Mesendoderm (in vitro differentiated cells): Measurements from ENCODE around the gene PIEZO2.

Source experiments
- DNase-seq: peaks from one replicate; pipeline ENCODE4 v3.0.0; 2013
- H2AK5ac ChIP-seq: 2 replicates; pipeline ENCODE4 v1.6.1; 2013; ENCODE audit warnings: low read length, inconsistent platforms
- H2BK120ac ChIP-seq: 2 replicates; pipeline ENCODE4 v1.6.1; 2013; ENCODE audit warnings: low read depth, mild to moderate bottlenecking, low read length, moderate library complexity, mixed read lengths
- H2BK15ac ChIP-seq: replicated peaks from 2 replicates; pipeline ENCODE4 v1.6.1; 2013; ENCODE audit warnings: low read depth, mild to moderate bottlenecking, moderate library complexity
- H2BK5ac ChIP-seq: 2 replicates; pipeline ENCODE4 v1.6.1; 2013; ENCODE audit warnings: low read length, inconsistent platforms
- H3K18ac ChIP-seq: 2 replicates; pipeline ENCODE4 v1.6.1; 2013; ENCODE audit warnings: mild to moderate bottlenecking, low read length, mixed read lengths
- H3K23ac ChIP-seq: one replicate; pipeline ENCODE4 v1.6.1; 2013; ENCODE audit warnings: low read length
- H3K27ac ChIP-seq: 2 replicates; pipeline ENCODE4 v1.5.1; 2013; ENCODE audit warnings: low read depth, mild to moderate bottlenecking, inconsistent platforms, low read length, moderate library complexity
- H3K27me3 ChIP-seq: 2 replicates; pipeline ENCODE4 v1.6.1; 2013; ENCODE audit warnings: low read length, control low read depth, mild to moderate bottlenecking, inconsistent platforms; ENCODE audit not compliant: insufficient read depth, poor library complexity
- H3K36me3 ChIP-seq: 2 replicates; pipeline ENCODE4 v1.6.1; 2013; ENCODE audit warnings: low read length, inconsistent platforms; ENCODE audit not compliant: control insufficient read depth, insufficient read depth
- H3K4ac ChIP-seq: one replicate; pipeline ENCODE4 v1.6.1; 2013; ENCODE audit warnings: low read depth, mild to moderate bottlenecking, low read length, moderate library complexity
- H3K4me1 ChIP-seq: 2 replicates; pipeline ENCODE4 v1.6.1; 2013; ENCODE audit warnings: low read depth, low read length, inconsistent platforms; ENCODE audit not compliant: control insufficient read depth
- H3K4me2 ChIP-seq: 2 replicates; pipeline ENCODE4 v1.6.1; 2013; ENCODE audit warnings: low read length
- H3K4me3 ChIP-seq: 2 replicates; pipeline ENCODE4 v1.5.1; 2013; ENCODE audit warnings: mild to moderate bottlenecking, low read length
- H3K56ac ChIP-seq: one replicate; pipeline ENCODE4 v1.6.1; 2013; ENCODE audit warnings: low read length
- H3K79me1 ChIP-seq: 2 replicates; pipeline ENCODE4 v1.6.1; 2013; ENCODE audit warnings: low read length, inconsistent platforms
- H3K79me2 ChIP-seq: 2 replicates; pipeline ENCODE4 v1.6.1; 2013; ENCODE audit warnings: mild to moderate bottlenecking, low read length; ENCODE audit not compliant: control insufficient read depth, insufficient read depth
- H3K9ac ChIP-seq: 2 replicates; pipeline ENCODE4 v1.6.1; 2013; ENCODE audit warnings: low read length, inconsistent platforms
- H4K5ac ChIP-seq: one replicate; pipeline ENCODE4 v1.6.1; 2013; ENCODE audit warnings: low read length
- H4K8ac ChIP-seq: one replicate; pipeline ENCODE4 v1.6.1; 2013; ENCODE audit warnings: low read depth, mild to moderate bottlenecking, control low read depth, low read length, moderate library complexity
- WGBS: extraction: QIAGEN DNeasy Blood & Tissue Kit; methylation state at CpG from one replicate; pipeline ENCODE4 v1.1.7; 2013; ENCODE audit warnings: low lambda C conversion rate, missing lambda C conversion rate; ENCODE audit not compliant: insufficient coverage; ENCODE audit errors: extremely low coverage; 5-methylcytosine and 5-hydroxymethylcytosine counted together

PIEZO2 gene

DNA sequence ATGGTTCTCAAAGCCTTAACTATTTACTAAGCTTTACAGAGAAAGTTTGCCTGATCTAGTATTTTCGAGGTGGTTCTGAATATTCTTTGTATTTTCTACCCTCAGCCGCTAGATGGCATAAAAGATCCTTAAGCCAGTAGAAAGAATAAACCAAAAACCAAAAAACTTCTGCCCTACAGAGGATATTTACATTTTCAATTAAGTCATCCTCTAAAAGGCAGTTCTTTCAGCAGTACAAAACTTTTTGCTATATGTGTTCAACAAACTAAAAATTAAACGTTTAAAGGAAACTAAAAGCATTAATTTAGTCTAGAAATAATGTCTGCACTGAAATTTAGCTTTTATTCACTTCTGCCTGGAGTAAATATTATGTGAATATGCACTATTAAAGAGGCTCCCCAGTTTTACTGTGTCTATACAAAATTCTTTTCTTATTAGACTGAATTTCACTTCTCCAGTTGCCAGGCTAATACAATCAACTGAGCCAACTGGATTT is 297.5 kb downstream of the PIEZO2 start:
- no peaks in the 10 kb centered on the region for H3K79me2 ChIP-seq
- peaks cover 2% of the 10 kb centered on the region for H3K4me1 ChIP-seq
- no peak overlapping the region for H2AK5ac ChIP-seq
- no peak overlapping the region for H2BK120ac ChIP-seq
- H4K8ac ChIP-seq: no peak overlapping the region
- no peak overlapping the region for H2BK5ac ChIP-seq
- H3K4me3 ChIP-seq: no peak overlapping the region
- no peaks in the 10 kb centered on the region for H3K27me3 ChIP-seq
- DNase-seq: peak; percentile 61
- H2BK15ac ChIP-seq: no peak overlapping the region
- no peak overlapping the region for H4K5ac ChIP-seq
- no peak overlapping the region for H3K4me2 ChIP-seq
- no peaks in the 10 kb centered on the region for H3K79me1 ChIP-seq
- H3K4ac ChIP-seq: no peak overlapping the region
- no CpG with 5 or more reads among the region's 3 CpGs for WGBS
- no peak overlapping the region for H3K9ac ChIP-seq
- H3K36me3 ChIP-seq: no peaks in the 10 kb centered on the region
- H3K23ac ChIP-seq: no peak overlapping the region
- H3K56ac ChIP-seq: no peak overlapping the region
- H3K18ac ChIP-seq: no peak overlapping the region
- H3K27ac ChIP-seq: no peak overlapping the region

DNA sequence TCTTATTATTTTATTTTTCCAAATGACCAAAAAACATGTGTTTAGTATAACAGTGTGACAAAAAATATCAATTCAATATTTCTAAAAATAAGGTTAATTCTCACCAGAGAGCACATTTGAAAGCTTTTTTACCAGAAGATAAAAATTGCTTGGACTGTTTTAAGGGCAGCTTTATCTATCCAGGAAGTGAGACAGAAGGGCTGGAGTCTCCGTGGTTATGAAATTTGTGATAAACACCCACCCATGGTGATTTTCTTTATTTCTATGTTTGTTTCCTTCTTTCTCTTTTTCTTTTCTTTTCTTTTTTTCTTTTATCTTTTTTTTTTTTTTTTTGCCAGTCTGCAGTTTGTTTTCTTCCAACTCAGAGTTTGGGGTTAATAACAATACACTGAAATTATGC is 298.5 kb downstream of the PIEZO2 start:
- no peak overlapping the region for H3K23ac ChIP-seq
- H4K5ac ChIP-seq: no peak overlapping the region
- H3K79me1 ChIP-seq: no peaks in the 10 kb centered on the region
- no peak overlapping the region for H2AK5ac ChIP-seq
- H3K36me3 ChIP-seq: no peaks in the 10 kb centered on the region
- H3K4me2 ChIP-seq: no peak overlapping the region
- DNase-seq: no peak
- no peak overlapping the region for H2BK15ac ChIP-seq
- no peak overlapping the region for H3K4ac ChIP-seq
- H3K79me2 ChIP-seq: no peaks in the 10 kb centered on the region
- H3K27ac ChIP-seq: no peak overlapping the region
- WGBS: no CpG with 5 or more reads among the region's 1 CpG
- no peak overlapping the region for H3K4me3 ChIP-seq
- H2BK5ac ChIP-seq: no peak overlapping the region
- no peak overlapping the region for H3K18ac ChIP-seq
- no peak overlapping the region for H4K8ac ChIP-seq
- H3K56ac ChIP-seq: no peak overlapping the region
- no peaks in the 10 kb centered on the region for H3K27me3 ChIP-seq
- H3K4me1 ChIP-seq: peaks cover 2% of the 10 kb centered on the region
- no peak overlapping the region for H2BK120ac ChIP-seq
- H3K9ac ChIP-seq: no peak overlapping the region

GRCh38 chr18:10850216-10850615 is 299.2 kb downstream of the PIEZO2 start:
- Histone ChIP-seq H3K4me2 (no peak overlapping the region), H3K79me2 (no peaks in the 10 kb centered on the region), H3K56ac (no peak overlapping the region), H3K4me1 (peaks cover 2% of the 10 kb centered on the region), H2BK120ac (no peak overlapping the region), H2BK5ac (no peak overlapping the region), H3K18ac (no peak overlapping the region), H3K23ac (no peak overlapping the region), H2BK15ac (no peak overlapping the region), H3K4me3 (no peak overlapping the region), H3K79me1 (no peaks in the 10 kb centered on the region), H3K9ac (no peak overlapping the region), H2AK5ac (no peak overlapping the region), H3K36me3 (no peaks in the 10 kb centered on the region), H4K5ac (no peak overlapping the region), H3K27ac (no peak overlapping the region), H4K8ac (no peak overlapping the region), H3K4ac (no peak overlapping the region), H3K27me3 (no peaks in the 10 kb centered on the region)
- no CpG with 5 or more reads among the region's 7 CpGs for WGBS
- DNase-seq: no peak

- Histone ChIP-seq H2BK15ac (no peak overlapping the region), H3K4me2 (no peak overlapping the region), H2BK120ac (no peak overlapping the region), H3K18ac (no peak overlapping the region), H3K23ac (no peak overlapping the region), H3K79me2 (no peaks in the 10 kb centered on the region), H3K36me3 (no peaks in the 10 kb centered on the region), H3K27ac (no peak overlapping the region), H4K5ac (no peak overlapping the region), H3K4me3 (no peak overlapping the region), H3K79me1 (no peaks in the 10 kb centered on the region), H3K4me1 (peaks cover 1% of the 10 kb centered on the region), H3K9ac (no peak overlapping the region), H3K4ac (no peak overlapping the region), H3K56ac (no peak overlapping the region), H2BK5ac (no peak overlapping the region), H2AK5ac (no peak overlapping the region), H4K8ac (no peak overlapping the region), H3K27me3 (no peaks in the 10 kb centered on the region)
- DNase-seq: no peak
- WGBS: no CpG with 5 or more reads among the region's 6 CpGs
Measured at GRCh38 chr18:10847907-10848306, 301.5 kb downstream of the PIEZO2 start.

DNA sequence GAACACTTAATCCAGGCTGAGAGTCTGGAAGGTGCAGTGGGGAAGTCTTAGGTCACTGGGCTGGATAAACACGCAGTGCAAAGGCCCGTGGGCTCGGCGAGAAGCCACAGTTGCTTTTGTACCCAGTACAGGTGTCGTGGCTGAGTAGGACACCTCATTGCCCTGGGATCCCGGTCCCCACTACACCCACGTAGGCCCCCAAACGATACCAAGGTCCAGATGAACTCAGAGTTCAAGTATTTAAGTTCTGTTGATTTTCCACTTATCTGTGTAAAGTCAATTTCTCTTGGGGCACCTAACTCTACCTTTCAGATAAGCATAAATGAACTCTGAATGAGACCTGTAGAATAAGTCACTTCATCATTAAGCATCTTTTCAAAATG is 302.0 kb downstream of the PIEZO2 start:
- no peaks in the 10 kb centered on the region for H3K27me3 ChIP-seq
- no peak overlapping the region for H4K5ac ChIP-seq
- no peaks in the 10 kb centered on the region for H3K36me3 ChIP-seq
- H3K18ac ChIP-seq: no peak overlapping the region
- no peak overlapping the region for H2BK5ac ChIP-seq
- no peak overlapping the region for H3K23ac ChIP-seq
- H4K8ac ChIP-seq: no peak overlapping the region
- H3K9ac ChIP-seq: no peak overlapping the region
- H2AK5ac ChIP-seq: no peak overlapping the region
- H3K56ac ChIP-seq: no peak overlapping the region
- no peak for DNase-seq
- H3K4me2 ChIP-seq: no peak overlapping the region
- H2BK120ac ChIP-seq: no peak overlapping the region
- no peaks in the 10 kb centered on the region for H3K4me1 ChIP-seq
- H3K79me2 ChIP-seq: no peaks in the 10 kb centered on the region
- no peak overlapping the region for H3K4me3 ChIP-seq
- WGBS: no CpG with 5 or more reads among the region's 8 CpGs
- no peak overlapping the region for H2BK15ac ChIP-seq
- no peaks in the 10 kb centered on the region for H3K79me1 ChIP-seq
- H3K4ac ChIP-seq: no peak overlapping the region
- H3K27ac ChIP-seq: no peak overlapping the region

DNA sequence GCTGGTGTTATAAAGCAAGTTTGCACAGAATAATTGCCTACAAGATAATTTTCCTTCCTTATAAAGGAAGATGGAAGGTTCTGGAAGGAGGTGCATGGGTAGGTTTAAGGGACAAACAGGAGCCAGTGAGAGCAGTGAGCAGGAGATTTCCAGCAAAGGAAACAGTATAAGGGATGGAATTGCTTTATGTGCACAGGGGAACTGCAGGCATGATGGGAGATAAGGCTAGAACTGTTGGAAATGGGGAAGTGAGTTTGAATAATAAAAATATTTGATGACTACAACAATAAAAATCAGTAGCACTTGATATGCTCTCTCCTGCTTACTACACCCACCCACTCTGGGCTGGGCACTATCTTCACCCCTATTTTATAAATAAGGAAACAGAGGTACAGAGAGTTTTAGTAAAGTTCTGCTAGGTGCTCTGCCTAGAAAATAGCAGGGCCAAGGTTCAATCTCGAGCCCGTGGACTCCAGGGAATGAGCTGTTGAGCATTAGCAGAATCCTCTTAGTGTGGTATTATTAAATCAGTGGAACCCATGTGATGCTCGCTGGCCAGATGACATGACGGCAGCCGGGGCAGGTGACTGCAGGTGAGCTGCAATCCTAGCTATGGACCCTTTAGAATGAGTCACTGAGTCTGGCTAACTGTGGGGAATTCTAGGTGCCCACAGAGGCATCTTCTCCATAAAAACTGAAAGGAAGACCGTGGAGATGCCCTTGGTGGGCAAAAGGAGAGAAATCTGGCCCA is 302.5 kb downstream of the PIEZO2 start:
- no peak for DNase-seq
- Histone ChIP-seq H3K4ac (no peak overlapping the region), H3K18ac (no peak overlapping the region), H3K79me2 (no peaks in the 10 kb centered on the region), H4K5ac (no peak overlapping the region), H3K4me3 (no peak overlapping the region), H3K27ac (no peak overlapping the region), H3K4me1 (no peaks in the 10 kb centered on the region), H2BK5ac (no peak overlapping the region), H3K79me1 (no peaks in the 10 kb centered on the region), H3K23ac (no peak overlapping the region), H2BK120ac (no peak overlapping the region), H2AK5ac (no peak overlapping the region), H2BK15ac (no peak overlapping the region), H3K56ac (no peak overlapping the region), H3K27me3 (no peaks in the 10 kb centered on the region), H3K9ac (no peak overlapping the region), H4K8ac (no peak overlapping the region), H3K4me2 (no peak overlapping the region), H3K36me3 (no peaks in the 10 kb centered on the region)
- WGBS: no CpG with 5 or more reads among the region's 6 CpGs
